ENCODE data around the gene EHMT1.
A peak's percentile ranks its signal among the peaks of the same experiment; 100 is the strongest.

EHMT1 gene

DNA sequence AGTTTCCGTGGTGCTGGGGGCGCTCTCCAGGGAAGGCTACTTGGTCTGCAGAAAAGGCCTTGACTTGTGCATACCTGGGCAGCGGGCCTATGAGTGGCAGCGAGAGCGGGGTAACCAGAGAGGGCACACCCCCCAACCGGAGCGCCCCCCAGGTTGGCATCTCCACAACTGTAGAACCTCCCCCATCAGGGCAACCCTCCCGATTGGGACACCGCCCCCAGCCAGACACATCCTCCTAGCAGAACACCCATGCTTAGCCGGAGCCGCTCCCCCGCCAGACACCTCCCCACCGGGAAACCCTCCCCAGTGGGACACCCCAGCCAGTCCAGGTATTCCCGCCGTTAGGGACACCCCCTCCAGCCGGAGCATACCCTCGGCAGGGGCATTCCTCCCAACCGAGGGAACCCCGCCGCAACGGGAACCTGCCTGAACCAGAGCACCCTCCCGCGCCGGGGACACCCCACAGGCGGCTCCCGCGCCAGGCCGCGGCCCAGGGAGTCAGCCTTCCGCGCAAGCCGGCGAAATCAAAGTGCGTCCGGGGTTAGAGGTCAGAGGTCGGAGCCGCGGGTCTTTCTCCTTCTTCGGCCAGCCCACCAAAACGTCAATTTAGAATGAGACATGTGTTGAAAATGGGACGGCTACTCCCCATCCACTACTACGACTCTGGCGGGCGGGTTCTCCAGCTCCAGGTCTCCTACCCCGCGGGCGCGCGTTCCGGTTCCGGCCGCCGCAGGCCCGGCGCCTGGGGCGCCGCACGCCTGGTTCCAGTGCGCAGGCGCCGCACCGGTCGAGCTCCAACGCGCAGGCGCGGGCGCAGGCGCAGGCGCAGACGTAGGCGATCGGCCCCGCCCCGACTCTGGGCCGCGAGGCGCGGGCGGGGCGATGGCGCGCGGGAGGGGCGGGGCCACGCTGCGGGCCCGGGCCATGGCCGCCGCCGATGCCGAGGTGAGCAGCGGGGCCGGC lies at the start of gene EHMT1:
Gene EHMT1, plus strand, starts transcription at position 901 of the 963 bp plus-strand sequence. Its CDS starts 24 bp downstream, at position 925.
- peak; percentile 84 to 88 for DNase-seq (ENCODE audit: low read depth in 2 of 2)

DNA sequence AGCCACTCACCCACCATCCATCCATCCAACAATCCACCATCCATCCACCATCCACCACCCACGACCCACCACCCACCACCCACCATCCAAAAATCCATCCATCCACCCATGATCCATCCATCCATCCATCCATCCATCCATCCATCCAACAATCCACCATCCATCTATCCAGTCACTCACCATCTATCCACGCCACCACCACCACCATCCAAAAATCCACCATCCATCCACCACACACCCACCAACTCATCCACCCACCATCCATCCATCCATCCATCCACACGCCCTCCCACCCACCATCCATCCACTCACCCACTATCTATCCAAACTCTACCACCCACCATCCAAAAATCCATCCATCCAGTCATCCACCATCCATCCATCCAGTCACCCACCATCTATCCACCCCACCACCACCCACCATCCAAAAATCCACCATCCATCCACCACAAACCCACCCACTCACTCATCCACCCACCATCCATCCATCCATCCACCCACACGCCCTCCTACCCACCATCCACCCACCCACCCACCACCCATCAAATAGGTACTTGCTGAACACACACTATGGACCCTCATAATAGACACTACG lies 49.1 kb upstream of the EHMT1 start:
- no peak for DNase-seq (ENCODE audit: low read depth in 2 of 2)

- DNase-seq (ENCODE audit: low read depth in 2 of 2): no peak
These were observed 48.2 kb upstream of the EHMT1 start for GRCh38 chr9:137570566-137570965.

GRCh38 chr9:137574192-137574591 lies 44.6 kb upstream of the EHMT1 start:
- no peak for DNase-seq (ENCODE audit: low read depth in 2 of 2)

DNA sequence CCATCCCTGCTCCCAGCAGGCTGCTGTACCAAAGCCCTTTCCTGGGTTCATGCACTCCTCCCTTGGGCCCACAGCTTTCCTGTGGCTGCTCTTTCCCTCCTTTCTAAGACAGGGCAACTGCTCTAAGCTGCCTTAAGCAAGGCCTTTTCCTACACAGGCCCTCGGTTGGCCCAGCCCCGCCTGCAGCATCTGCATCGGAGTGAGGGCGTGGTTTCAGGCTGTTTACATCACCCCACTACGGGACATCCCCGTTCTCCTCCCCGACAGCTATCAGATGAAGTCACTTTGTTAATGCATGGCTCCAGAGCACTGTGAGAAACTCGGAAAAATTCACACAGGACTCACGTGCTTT lies 43.5 kb upstream of the EHMT1 start:
- DNase-seq (ENCODE audit: low read depth in 2 of 2): no peak

DNA sequence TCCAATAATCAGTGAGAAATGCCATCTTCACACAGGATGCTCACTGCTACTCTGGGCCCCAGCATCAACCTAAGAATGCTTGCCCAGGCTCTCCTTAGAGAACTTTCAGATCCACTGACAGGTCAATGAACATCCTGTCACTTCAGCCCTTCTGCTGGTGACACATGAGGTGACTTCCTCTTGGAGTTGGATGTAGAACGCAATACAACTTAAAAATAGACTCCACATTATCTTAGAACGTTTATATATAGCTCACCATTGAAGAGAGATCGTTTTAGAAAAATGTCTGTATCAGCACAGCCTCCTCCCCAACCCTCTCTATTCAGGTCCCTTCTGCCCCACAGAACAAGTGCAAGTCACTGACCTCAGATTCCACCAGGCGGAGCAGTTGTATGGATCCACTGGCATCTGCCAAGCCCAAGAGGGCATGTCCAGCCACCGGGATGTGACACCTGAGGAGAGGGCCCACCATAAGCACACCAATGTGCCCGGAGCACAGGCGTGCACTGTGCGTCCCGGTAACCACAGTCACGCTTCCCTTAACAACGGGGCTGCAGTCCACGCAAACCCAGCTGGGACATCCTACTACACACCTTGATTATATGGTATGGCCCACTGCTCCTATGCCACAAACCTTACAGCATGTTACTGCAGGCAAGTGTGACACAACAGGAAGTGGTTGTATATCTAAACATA lies 42.9 kb upstream of the EHMT1 start:
- DNase-seq (ENCODE audit: low read depth in 2 of 2): no peak

- peak; percentile 97 to 98 for DNase-seq (ENCODE audit: low read depth in 2 of 2)
These were observed 40.1 kb upstream of the EHMT1 start, which contains the start of gene DPH7 for GRCh38 chr9:137578518-137579258. Gene DPH7, minus strand, starts transcription at chr9:137578925. Its CDS starts 148 bp downstream, at chr9:137578777.

DNA sequence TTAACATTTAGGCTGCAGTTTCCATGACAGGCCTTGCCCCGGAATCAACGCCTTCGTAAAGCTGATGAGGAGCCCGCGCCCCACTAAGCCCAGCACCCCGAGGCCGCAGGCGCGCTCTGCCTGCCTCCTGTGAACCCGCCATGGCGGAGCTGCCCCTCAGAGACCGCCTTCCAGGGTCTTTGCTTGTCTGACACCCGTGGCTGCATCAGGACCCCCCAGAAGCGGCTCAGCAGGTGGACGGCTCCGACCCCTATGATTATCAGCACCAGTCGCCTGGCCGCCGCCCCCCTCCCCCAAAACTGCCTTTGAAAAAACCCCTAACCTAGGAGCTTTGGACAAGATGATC lies 39.6 kb upstream of the EHMT1 start:
- no peak for DNase-seq (ENCODE audit: low read depth in 2 of 2)

DNA sequence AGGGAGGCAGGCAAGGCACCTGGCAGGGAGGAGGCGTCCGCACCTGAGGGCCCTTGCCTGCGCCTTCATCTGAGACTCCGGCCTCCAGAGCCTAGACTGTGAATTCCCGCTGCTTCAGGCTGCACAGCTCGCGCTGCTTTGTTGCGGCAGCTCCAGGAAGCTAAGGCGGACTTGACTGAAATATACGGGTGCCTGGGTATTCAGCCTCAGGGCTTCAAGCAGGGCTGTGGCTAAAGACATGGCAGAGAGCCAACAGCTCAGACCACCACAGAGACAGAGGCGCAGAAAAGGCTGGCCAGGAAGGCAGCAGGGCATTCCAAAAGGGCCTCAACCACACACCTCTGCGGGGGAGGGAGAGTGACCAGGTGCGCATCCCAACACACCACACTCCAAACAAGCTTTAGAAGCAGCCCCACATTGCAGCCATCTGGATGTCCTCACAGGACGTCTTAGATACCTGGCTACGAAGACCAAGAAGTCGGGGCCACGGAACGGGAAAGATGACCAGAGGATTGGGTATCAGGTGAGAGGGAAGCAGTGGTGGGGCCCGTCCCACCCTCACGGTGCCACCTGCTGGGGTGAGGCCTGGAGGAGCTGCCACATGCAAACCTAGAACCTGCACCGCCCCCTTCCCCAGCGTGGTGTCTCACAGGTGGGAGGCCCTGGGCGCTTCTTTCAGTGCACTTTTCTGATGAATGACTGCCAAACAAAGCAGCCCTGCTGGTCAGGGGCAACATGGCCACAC lies 38.4 kb upstream of the EHMT1 start:
- no peak for DNase-seq (ENCODE audit: low read depth in 2 of 2)

DNA sequence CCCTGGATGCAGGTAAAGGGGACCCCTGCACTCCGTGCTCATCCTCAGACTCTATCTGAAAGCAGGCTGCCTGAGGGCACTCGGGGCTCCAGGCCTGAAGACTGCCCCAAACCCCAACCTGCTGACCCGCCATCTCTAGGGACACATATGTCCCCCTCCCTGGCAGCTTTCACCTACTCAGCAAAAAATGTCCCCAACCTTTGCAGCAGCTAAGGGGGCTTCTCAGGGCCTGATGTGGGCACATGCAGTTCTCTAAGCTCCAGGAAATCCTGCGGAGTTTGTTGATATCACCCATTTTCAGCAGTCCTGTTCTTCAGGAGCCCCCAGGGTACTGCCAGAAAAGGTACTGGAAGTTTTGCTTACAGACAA lies 37.9 kb upstream of the EHMT1 start:
- no peak for DNase-seq (ENCODE audit: low read depth in 2 of 2)

DNA sequence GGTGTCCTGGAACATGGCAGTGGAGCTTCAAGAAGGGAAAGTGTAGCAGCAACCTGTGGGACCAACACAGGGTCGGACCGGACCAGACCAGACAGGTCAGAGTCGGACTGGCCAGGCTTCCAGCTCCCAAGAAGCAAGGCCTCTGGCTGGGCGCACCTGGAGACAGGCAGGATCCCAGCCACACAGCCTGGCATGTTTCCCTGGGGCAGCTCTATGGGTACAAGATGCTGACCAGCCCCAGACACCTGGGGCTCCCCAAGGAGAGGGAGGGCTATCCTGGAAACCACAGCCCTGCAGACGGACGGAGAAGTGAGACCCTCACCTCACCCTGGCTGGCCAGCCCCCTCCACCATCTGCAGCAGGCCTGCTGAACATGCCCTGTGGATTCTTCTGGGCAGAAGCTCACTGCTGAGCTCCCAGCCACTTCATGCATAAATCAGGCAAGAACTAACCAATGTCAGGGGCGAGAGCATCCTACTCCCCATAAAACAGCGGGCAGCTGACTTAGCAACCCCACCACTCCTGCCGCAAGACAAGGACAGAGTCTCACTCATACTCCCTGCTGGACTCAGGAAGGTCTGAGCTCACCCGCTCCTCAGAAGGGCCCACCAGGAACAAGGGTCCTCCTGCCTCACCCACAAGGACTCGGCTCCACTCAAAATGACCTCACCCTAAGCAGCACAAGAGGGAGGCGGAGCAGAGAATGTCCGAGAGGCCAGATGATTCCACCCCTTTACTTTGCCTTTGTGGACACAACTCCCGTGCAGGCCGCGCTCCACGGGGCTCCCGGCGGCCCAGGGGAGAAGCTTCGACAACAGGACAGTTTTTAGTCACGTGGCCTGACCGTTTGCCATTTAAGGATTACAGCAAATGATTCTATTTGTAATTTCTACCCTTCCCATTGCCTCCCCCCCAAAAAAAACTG lies 37.2 kb upstream of the EHMT1 start:
- DNase-seq (ENCODE audit: low read depth in 2 of 2): no peak

DNA sequence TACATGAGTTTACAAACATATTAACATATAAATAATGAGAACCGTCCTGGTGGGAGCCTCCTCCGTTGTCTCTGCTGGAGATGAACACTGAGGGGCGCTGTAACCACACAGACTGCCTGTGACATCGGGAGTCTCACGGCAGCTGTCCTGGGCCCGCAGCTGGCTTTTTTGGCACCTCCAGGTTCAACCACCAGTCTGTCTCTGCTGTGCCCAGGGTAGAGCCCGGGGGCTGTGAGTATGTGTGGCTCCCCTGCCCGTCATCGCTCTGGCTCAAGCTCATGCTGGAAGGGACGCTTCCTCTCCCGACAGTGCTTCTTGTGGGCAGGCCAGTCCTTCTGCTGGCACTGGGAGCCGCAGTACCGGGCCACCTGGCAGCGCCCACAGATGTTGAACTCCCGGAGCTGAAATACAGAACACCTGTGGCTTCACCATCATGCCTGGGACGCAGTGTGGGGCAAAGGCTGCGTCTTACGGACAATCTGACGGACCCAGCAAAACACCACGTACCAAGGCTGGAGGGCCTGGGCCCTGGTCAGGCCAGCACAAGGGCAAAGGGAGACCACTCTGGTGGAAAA lies 36.4 kb upstream of the EHMT1 start:
- no peak for DNase-seq (ENCODE audit: low read depth in 2 of 2)

DNA sequence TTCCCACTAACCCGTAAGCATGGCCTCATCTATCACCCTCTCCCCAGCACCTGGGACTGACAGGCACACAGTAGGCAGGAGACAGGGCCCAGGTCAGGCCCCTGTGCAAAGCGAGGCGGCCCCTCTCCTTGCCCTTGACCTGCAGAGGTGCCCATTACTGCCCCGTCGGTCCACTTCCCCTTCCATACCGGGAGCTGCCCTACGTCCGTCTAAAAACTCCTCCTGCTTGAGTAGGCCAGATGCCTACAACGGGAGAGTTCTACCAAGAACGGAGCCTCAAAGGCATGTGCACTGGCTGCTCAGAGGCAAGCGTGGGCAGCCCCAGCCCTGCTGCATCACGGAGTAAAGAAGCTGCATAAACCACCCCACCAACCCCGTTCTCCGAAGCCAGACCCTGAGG lies 35.5 kb upstream of the EHMT1 start:
- no peak for DNase-seq (ENCODE audit: low read depth in 2 of 2)

GRCh38 chr9:137583957-137584356 lies 34.8 kb upstream of the EHMT1 start:
- no peak for DNase-seq (ENCODE audit: low read depth in 2 of 2)

GRCh38 chr9:137586854-137587253 lies 32.0 kb upstream of the EHMT1 start:
- DNase-seq (ENCODE audit: low read depth in 2 of 2): no peak

DNA sequence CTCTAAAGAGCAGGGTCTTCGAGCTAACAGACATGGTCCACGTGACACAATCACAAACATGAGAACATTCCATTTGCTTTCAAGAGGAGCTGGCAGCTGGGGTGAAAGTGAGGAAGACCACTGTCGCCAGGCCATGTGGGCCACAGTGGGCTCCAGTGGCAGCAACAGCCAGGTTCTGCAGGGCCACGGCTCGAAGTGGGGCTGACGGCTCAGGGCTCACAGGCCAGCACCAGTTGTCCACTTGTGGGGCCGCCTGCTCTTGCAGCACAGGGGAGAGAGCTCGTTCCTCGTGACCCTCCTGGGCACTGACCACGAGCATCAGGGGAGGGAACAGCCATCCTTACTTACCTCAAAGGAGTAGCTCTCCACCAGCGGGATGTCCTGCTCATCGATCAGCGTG lies 30.5 kb upstream of the EHMT1 start:
- DNase-seq (ENCODE audit: low read depth in 2 of 2): no peak

DNA sequence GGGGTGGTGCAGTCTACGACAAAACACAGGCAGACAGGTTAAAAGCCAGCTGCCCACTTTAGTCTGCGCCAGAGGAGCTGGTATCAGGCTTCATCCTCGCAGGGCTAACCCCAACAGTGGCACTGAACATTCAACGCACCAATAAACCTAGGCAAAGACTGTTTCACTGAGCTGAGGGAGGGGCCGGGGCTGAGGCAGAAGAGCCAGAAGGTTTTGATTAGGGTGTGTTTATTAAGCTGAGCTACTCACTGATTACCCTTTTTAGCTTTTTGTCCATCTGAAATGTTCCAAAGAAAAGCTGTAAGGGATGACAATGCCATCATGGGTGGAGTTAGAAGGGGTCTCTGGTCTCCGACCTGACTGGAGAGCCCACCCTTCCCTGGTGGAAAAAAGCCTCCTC lies 29.9 kb upstream of the EHMT1 start:
- no peak for DNase-seq (ENCODE audit: low read depth in 2 of 2)

- no peak for DNase-seq (ENCODE audit: low read depth in 2 of 2)
These were observed 29.2 kb upstream of the EHMT1 start for GRCh38 chr9:137589441-137590122.

DNA sequence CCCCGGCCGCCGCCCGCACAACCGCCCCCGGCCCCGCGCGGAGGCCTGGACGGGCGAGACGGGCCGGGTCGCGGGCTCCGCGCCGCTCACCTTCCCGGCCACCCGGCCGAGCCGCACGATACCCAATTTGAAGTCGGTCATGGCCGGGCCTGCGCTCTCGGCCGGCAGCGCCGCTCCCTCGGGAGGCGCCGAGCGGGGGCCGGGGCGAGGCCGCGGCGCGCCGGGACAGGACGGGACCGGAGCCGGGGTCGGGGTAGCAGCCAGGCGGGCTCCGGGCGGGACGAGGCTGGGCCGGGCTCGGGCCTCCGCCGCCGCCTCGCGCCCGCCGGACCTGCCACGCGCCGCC lies 28.7 kb upstream of the EHMT1 start:
- DNase-seq (ENCODE audit: low read depth in 2 of 2): no peak

All from stimulated activated CD8-positive, alpha-beta memory T cell treated with anti-CD3 and anti-CD28 coated beads, Interleukin-2, amount 100 ng/mL, for 48 hours (primary cell).